HUES6 (cell line): ENCODE measurements around the gene PDPR.
A peak's percentile ranks its signal among the peaks of the same experiment; 100 is the strongest.
"Not testable (repeated sequence)": the region's sequence is repeated elsewhere in the genome, so short reads cannot be mapped to it uniquely, and the experiment has no call there.

Experiments
- H3K27ac ChIP-seq: 2 replicates; pipeline ENCODE4 v1.7.0; 2013; ENCODE audit warnings: low read depth, mild to moderate bottlenecking, low read length, inconsistent platforms
- H3K27me3 ChIP-seq: 2 replicates; pipeline ENCODE4 v1.6.1; 2013; ENCODE audit warnings: low read length; ENCODE audit not compliant: control insufficient read depth, insufficient read depth
- H3K36me3 ChIP-seq: 2 replicates; pipeline ENCODE4 v1.6.1; 2013; ENCODE audit warnings: low read length; ENCODE audit not compliant: control insufficient read depth, insufficient read depth
- H3K4me1 ChIP-seq: 2 replicates; pipeline ENCODE4 v1.6.1; 2013; ENCODE audit warnings: low read length; ENCODE audit not compliant: control insufficient read depth, insufficient read depth
- H3K4me3 ChIP-seq: 2 replicates; pipeline ENCODE4 v1.5.1; 2013; ENCODE audit warnings: low read depth, low read length
- H3K9ac ChIP-seq: one replicate; pipeline ENCODE4 v1.6.1; 2013; ENCODE audit warnings: mild to moderate bottlenecking, low read length
- H3K9me3 ChIP-seq: 2 replicates; pipeline ENCODE4 v1.6.1; 2013; ENCODE audit warnings: low read depth, low read length; ENCODE audit not compliant: control insufficient read depth, insufficient read depth

Gene PDPR

DNA sequence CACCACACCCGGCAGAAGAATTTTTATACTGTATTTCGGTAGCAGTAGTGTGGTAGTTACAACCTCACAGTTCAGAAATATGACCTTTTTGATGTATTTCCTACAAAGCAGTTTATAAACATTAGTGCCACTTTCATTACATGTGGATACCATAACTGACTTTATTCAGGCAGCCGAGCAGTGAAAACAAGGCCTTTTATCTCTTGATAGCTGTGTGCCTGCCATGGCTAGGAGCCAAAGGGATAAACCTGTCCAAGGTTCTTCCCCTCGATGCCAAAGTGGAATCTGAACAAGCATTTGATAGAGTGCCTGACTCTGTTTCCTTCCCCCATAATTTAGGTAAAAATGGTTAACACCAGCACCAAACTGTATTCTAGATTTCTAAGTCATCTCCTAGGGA is 23.0 kb upstream of the PDPR start:
- not testable (repeated sequence) for H3K27ac ChIP-seq, H3K27me3 ChIP-seq, H3K9ac ChIP-seq, H3K9me3 ChIP-seq, H3K4me3 ChIP-seq, H3K4me1 ChIP-seq, H3K36me3 ChIP-seq

DNA sequence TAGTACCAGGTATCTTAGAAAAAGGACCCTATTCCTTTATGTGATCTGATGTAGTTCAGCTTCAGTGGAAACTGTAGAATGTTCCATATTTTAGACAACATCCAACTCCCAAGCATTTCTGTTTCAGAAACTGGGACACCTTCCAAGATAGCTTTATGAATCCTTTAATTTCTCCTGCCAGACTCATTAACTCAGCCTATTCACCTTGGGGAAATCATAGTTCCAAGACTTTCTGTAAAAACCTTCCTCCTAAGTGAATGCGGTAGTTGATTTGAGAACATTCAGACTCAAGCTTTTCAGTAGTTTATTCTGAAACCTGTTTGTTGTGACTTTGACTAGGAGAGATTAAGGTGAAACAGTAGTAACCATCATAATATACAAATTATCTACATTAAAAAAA is 20.0 kb upstream of the PDPR start:
- not testable (repeated sequence) for H3K9me3 ChIP-seq, H3K27ac ChIP-seq, H3K4me3 ChIP-seq, H3K9ac ChIP-seq, H3K36me3 ChIP-seq, H3K27me3 ChIP-seq, H3K4me1 ChIP-seq

DNA sequence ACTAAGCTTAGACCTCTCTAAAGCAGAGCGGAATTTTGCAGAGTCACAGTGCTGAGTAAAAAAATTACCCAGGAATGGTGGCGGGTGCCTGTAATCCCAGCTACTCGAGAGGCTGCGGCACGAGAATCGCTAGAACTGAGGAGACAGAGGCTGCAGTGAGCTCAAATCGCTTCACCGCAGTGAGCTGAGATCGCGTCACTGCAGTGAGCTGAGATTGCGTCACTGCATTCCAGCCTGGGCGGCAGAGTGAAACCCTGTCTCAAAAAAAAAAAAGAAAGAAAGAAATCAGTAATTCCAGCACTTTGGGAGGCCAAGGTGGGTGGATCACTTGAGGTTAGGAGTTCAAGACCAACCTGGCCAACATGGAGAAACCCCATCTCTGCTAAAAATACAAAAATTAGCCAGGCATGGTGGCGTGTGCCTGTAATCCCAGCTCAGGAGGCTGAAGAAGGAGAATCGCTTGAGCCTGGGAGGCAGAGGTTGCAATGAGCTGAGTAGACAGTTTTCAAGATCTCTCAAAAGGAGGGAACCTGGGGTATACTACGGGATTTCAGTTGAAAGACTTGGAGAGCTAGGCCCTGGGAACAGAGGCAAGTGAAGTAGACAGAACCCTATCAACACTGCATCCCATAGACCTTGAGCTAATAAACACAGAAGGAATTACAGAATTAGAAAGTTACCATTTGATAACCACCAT is 4.4 kb upstream of the PDPR start:
- H3K9me3 ChIP-seq, H3K4me3 ChIP-seq, H3K36me3 ChIP-seq, H3K27ac ChIP-seq, H3K4me1 ChIP-seq, H3K9ac ChIP-seq, H3K27me3 ChIP-seq: not testable (repeated sequence)

DNA sequence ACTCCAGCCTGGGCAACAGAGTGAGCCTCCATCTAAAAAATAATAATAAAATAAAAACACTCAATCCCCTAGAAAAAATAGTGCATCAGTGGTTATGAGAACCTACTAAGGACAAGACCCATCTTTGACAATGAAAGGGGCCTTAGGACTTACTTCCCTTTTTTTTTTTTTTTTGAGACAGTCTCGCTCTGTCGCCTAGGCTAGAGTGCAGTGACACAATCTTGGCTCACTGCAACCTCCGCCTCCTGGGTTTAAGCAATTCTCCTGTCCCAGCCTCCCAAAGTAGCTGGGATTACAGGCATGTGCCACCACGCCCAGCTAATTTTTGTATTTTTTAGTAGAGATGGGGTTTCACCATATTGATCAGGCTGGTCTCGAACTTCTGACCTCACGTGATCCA is 2.0 kb upstream of the PDPR start:
- not testable (repeated sequence) for H3K4me3 ChIP-seq, H3K27ac ChIP-seq, H3K27me3 ChIP-seq, H3K4me1 ChIP-seq, H3K36me3 ChIP-seq, H3K9me3 ChIP-seq, H3K9ac ChIP-seq

DNA sequence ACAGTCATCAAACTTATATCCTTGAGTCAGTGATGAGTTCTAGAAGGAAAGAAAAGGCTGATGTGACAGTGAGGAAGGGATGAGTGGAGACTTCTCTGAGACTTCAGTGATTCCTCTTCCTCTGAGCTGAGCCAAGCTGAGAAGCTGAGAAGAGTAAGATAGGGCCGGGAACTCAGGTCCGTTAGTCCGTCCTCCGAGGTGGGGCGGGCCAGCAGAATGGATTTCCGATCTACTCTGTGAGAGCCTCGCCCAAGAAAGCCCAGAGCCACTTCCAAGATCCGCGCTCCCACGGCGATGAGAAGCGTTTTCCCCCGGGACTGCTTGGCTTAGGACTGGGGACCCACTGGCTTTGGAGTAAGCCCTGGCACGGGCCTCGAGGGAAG is 542 bp upstream of the PDPR start:
- H3K27me3 ChIP-seq, H3K27ac ChIP-seq, H3K9me3 ChIP-seq, H3K36me3 ChIP-seq, H3K4me1 ChIP-seq: not testable (repeated sequence)
- peak overlapping the region; percentile 39 for H3K9ac ChIP-seq
- H3K4me3 ChIP-seq: peak overlapping the region; percentile 90

DNA sequence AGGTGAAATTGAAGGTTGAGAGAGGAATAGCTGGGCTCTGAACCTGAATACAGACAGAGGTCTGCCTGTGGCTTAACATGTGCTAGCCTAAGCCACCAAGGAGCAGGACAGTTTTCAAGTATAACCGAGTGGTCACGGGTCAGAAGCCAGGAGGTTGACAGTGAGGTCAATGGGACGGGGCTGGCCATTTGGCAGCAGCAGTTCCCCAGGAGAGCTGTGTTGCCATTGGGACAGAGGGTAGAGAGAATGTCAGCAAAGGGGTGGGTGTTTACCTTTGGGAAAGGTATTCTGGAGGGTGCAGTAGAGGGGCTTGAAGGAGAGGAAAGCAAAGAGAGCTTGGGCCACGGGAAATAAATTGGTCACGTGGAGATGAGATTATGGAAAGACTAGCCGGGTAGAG is 4.2 kb downstream of the PDPR start:
- not testable (repeated sequence) for H3K27ac ChIP-seq, H3K4me1 ChIP-seq, H3K9me3 ChIP-seq, H3K27me3 ChIP-seq, H3K4me3 ChIP-seq, H3K9ac ChIP-seq
- H3K36me3 ChIP-seq: peaks cover 22% of the 10 kb centered on the region

DNA sequence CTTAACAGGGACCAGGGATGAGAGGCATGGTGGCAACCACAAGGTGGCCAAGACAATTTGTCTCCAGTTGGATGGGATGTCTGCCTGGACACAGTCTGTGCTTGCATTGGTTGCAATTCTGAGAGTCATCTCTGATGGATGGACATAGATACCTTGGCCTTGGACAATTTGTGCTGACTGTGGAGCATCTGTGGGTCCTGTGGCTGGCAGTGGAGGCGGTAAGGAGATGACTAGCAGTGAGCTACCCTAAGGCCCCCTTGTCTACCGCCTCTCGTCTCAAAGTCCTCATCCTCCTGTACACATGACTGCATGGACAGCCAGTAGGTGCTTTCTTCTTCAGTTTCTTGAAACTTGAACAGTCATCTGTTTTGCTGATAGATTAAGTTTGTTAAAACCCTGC is 4.6 kb downstream of the PDPR start:
- H3K4me3 ChIP-seq, H3K27me3 ChIP-seq, H3K4me1 ChIP-seq, H3K9me3 ChIP-seq, H3K9ac ChIP-seq, H3K27ac ChIP-seq: not testable (repeated sequence)
- H3K36me3 ChIP-seq: peaks cover 26% of the 10 kb centered on the region

DNA sequence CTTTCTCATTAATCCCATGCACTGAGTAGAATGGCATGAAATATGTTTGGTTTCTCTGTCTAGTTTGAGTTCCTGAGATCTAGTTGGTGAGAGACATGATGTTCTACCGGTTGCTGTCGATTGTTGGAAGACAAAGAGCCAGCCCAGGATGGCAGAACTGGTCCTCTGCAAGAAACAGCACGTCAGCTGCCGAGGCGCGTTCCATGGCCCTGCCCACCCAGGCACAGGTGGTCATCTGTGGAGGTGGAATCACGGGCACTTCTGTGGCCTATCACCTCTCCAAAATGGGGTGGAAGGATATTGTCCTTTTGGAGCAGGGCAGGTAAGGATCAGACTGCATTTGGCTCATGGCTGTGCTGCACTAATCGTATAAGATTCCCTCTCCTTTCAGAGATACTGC is 6.3 kb downstream of the PDPR start:
- not testable (repeated sequence) for H3K9ac ChIP-seq, H3K9me3 ChIP-seq, H3K4me1 ChIP-seq, H3K4me3 ChIP-seq, H3K27ac ChIP-seq, H3K27me3 ChIP-seq
- H3K36me3 ChIP-seq: peaks cover 30% of the 10 kb centered on the region

DNA sequence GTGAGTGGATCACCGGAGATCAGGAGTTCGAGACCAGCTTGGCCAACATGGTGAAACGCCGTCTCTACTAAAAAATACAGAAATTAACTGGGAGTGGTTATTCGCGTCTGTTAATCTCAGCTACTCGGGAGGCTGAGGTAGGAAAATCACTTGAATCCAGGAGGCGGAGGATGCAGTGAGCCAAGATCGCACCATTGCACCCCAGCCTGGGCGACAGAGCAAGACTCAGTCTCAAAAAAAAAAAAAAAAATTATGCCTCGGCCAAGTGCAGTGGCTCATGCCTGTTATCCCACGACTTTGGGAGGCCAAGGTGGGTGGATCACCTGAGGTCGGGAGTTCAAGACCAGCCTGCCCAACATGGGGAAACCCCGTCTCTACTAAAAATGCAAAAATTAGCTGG is 9.7 kb downstream of the PDPR start:
- H3K4me3 ChIP-seq, H3K9ac ChIP-seq, H3K27ac ChIP-seq, H3K9me3 ChIP-seq, H3K27me3 ChIP-seq, H3K4me1 ChIP-seq: not testable (repeated sequence)
- peaks cover 49% of the 10 kb centered on the region for H3K36me3 ChIP-seq

DNA sequence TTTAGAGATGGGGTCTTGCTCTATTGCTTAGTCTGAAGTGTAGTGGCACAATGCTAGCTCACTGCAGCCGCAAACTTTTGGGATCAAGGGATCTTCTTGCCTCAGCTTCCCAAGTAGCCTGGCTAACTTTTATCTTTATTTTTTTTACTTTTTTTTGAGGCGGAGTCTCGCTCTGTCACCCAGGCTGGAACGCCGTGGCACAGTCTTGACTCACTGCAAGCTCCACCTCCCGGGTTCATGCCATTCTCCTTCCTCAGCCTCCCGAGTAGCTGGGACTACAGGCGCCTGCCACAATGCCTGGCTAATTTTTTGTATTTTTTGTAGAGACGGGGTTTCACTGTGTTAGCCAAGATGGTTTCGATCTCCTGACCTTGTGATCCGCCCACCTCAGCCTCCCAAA is 12.1 kb downstream of the PDPR start:
- not testable (repeated sequence) for H3K4me3 ChIP-seq, H3K9me3 ChIP-seq, H3K4me1 ChIP-seq, H3K27me3 ChIP-seq, H3K9ac ChIP-seq, H3K27ac ChIP-seq
- H3K36me3 ChIP-seq: peaks cover 65% of the 10 kb centered on the region

DNA sequence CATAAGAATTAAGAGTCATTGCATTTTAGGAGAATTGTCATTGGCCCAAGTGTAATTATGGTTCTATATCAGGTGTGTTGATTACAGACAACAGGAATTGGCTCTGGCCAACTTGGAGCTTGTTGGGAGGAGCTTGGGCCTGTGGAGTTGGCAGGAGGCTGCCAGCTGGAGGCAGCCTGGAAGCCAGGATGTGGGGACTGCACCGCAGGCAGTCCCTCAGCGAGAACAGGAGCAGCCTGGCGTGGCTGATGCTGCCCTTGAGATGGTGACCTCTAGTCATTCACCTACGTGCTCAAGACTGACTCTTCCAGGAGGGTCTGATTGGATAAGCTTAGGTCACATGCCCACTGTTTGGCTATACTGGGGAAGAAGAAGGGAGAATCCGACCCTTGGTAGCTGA is 13.6 kb downstream of the PDPR start:
- not testable (repeated sequence) for H3K27me3 ChIP-seq, H3K9ac ChIP-seq, H3K4me3 ChIP-seq, H3K9me3 ChIP-seq, H3K4me1 ChIP-seq, H3K27ac ChIP-seq
- H3K36me3 ChIP-seq: peaks cover 66% of the 10 kb centered on the region

DNA sequence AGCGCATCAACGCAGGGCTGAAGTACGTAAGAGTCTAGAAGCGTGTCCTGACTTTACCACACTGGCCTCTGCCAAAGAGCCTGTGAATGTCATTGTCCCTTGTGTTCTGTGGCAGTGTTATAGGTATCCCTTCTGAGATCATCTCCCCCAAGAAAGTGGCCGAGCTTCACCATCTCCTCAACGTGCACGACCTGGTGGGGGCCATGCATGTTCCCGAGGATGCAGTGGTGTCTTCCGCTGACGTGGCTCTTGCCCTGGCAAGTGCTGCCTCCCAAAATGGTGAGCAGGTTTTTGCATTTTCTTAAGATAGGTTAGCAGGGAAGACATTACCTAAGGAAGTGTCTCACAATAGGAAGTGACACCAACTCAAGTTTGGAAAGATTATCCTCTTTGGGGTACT is 14.7 kb downstream of the PDPR start:
- not testable (repeated sequence) for H3K27ac ChIP-seq, H3K9me3 ChIP-seq, H3K4me1 ChIP-seq, H3K9ac ChIP-seq, H3K27me3 ChIP-seq, H3K4me3 ChIP-seq
- peaks cover 63% of the 10 kb centered on the region for H3K36me3 ChIP-seq
